Fibroblast of pulmonary artery (primary cell): Measurements from ENCODE around the gene UIMC1.

Experiments
- DNase-seq: peaks from one replicate; pipeline ENCODE4 v3.0.0-alpha.2; 2010; ENCODE audit warnings: low read depth
- H3K4me3 ChIP-seq: replicated peaks from 2 replicates; pipeline ENCODE4 v1.5.1; 2011; ENCODE audit warnings: low read depth, mild to moderate bottlenecking, control low read depth, low read length, moderate library complexity
- TF ChIP-seq, protein P1 (sequence below): IDR thresholded peaks from 2 replicates; pipeline ENCODE4 v1.5.1; 2011; ENCODE audit warnings: mild to moderate bottlenecking, control low read depth, low read length, inconsistent platforms; ENCODE audit errors: missing control alignments

Gene UIMC1

DNA sequence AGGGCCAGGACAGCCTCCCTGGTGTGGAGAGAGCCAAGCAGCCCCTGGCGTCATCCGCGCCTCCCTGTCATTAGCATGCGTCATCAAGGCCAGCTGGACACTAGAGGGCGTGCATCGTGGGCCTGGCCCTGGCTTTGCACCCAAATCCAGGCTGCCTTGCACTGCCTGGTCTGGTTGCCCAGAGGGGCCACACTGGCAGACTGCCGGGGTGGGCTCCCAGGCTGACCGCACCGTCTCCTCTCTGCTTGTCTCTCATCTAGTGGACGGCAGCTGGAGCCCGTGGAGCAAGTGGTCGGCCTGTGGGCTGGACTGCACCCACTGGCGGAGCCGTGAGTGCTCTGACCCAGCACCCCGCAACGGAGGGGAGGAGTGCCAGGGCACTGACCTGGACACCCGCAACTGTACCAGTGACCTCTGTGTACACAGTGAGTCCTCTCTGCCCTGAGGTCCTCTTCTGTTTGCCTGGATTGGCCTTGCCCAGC lies 136.4 kb downstream of the UIMC1 start:
- DNase-seq = peak; percentile 63
- H3K4me3 ChIP-seq = no peak overlapping the region

DNA sequence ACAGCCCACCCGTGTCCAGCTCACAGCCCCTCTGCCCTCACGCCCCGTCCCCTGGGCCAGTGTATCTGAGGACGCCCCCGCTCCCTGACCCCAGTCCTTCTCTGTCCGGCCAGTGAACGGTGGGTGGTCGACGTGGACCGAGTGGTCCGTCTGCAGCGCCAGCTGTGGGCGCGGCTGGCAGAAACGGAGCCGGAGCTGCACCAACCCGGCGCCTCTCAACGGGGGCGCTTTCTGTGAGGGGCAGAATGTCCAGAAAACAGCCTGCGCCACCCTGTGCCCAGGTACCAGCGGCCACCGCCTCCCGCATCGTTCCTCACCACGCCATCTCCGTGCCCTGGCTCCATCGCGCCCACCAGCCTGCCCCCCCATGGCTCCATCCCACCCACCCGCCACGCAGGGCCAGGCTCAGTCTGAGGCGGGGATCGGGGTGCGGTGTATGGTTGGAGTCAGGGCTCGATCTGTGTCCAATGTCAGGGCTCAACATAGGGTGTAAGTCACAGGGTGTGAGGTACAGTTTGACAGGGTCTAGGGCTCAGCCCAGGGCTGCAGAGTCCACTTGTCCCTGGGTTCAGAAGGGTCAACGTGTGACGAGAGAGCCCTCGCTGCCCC lies 137.0 kb downstream of the UIMC1 start:
- TF ChIP-seq, protein P1, sequence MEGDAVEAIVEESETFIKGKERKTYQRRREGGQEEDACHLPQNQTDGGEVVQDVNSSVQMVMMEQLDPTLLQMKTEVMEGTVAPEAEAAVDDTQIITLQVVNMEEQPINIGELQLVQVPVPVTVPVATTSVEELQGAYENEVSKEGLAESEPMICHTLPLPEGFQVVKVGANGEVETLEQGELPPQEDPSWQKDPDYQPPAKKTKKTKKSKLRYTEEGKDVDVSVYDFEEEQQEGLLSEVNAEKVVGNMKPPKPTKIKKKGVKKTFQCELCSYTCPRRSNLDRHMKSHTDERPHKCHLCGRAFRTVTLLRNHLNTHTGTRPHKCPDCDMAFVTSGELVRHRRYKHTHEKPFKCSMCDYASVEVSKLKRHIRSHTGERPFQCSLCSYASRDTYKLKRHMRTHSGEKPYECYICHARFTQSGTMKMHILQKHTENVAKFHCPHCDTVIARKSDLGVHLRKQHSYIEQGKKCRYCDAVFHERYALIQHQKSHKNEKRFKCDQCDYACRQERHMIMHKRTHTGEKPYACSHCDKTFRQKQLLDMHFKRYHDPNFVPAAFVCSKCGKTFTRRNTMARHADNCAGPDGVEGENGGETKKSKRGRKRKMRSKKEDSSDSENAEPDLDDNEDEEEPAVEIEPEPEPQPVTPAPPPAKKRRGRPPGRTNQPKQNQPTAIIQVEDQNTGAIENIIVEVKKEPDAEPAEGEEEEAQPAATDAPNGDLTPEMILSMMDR = no peak

More for the DNA sequence above, 136.4 kb downstream of the UIMC1 start:
- TF ChIP-seq, protein P1 = peak; percentile 49

DNA sequence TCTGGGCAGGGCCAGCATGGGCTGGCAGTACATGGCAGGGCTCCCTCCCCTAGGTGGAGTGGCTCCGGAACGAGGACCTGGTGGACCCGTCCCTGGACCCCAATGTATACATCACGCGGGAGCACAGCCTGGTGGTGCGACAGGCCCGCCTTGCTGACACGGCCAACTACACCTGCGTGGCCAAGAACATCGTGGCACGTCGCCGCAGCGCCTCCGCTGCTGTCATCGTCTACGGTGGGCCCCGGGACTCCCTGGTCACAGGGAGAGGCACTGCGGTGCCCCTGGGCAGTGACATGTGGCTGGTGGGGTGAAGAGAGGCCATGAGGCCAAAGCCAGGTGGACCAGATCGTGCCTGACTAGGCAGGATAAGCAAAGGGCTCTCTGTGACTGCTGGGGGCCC lies 137.8 kb downstream of the UIMC1 start:
- DNase-seq = no peak
- no peak overlapping the region for H3K4me3 ChIP-seq
- TF ChIP-seq, protein P1 = no peak

More for the DNA sequence above, 137.0 kb downstream of the UIMC1 start:
- DNase-seq = no peak
- no peak overlapping the region for H3K4me3 ChIP-seq

DNA sequence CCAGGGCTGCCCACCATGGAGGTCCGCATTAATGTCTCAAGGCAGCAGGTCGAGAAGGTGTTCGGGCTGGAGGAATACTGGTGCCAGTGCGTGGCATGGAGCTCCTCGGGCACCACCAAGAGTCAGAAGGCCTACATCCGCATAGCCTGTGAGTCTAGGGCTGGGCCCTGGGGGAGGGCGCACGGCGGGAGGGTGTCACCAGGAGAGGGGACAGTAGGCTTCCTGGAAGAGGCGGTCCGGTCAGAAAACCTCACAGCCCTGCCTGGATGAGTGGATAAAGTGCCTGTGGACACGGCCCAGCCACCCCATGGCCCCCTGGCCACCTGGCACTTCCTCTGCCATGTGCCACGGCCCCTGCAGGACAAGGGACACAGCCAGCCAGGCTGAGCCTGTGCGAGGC lies 138.5 kb downstream of the UIMC1 start:
- TF ChIP-seq, protein P1 = no peak
- DNase-seq = no peak
- H3K4me3 ChIP-seq = no peak overlapping the region

DNA sequence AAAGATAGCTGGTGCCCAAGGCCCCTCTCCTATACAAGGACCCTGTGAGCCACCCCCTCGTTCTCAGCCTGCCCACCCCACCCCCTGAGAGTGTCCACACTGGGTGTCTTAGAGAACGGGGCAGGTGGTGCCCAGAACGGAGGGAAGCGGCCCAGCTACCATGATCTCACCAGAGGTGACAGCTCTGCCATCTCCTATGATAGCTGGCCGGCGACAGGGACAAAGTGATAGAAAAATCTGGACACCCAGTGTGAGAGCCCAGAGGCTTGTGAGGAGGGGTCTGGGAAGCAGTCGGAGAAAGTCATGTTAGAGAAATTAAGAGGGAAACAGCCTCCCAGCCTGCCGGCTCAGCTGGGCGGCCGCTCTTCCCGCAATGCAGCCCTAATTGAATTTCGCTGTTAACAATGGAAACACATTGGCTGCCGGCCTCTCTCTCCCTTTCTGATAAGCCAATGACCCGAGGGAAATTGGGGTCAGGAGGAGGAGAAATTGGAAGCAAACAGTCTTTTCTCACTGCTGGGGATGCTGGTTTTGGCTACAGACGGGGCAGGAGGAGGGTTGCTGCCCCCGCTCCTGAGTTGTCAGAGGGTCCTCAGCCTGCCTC lies 139.8 kb downstream of the UIMC1 start:
- no peak for DNase-seq
- H3K4me3 ChIP-seq = no peak overlapping the region
- TF ChIP-seq, protein P1 = no peak

DNA sequence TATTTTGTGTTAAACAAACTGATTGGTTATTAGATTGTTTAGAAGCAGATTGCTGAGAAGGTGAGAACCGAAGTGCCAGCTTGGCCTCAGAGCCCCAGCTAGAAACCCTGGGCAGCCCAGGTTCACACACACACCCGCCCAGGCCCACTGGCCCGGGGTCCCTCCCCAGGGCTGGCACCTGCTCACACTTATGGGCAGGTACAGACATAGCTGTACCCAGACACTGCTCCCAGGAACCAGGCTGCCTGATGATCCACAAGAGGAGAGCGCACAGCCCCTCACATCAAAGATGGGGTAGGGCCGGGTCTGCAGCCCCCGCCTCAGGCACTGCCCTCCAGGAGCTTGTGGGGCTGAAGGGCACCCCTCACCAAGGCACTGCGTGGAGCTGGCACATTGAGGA lies 140.6 kb downstream of the UIMC1 start:
- H3K4me3 ChIP-seq = no peak overlapping the region
- DNase-seq = no peak
- TF ChIP-seq, protein P1 = no peak

DNA sequence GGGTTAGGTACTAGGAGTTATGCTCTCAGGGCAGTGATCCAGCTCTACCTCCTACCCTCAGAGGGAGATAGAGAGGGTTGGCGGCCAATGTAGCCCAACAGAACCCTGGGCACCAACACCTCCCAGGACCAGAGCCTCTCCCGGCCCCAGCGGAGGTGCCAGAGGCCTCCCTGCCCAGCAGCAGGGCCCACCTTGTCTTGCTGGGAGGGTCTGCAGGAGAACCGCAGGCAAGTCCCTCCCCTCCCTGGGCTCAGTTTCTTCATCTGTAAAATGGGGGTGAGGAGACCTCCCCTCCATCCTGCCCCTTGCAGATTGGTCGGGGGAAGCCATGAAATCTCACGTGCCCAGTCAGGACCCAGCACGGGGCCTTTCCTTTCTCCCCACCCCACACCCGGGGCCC lies 141.8 kb downstream of the UIMC1 start:
- no peak overlapping the region for H3K4me3 ChIP-seq
- TF ChIP-seq, protein P1 = no peak
- DNase-seq = no peak
